ENCODE results near the gene PTPRD. TPM values are rescaled to one million over a fixed set of nuclear protein-coding genes. Genes with fewer than 3 reads are reported as not detected.

The PTPRD gene
- total RNA-seq, 2 donors from 2014 or later: 97.4 to 101 TPM

GRCh38 chr9:9041756-9042155, 1571.0 kb downstream of the PTPRD start:
- Mint-ChIP-seq H3K4me3 (no peak overlapping the region), H3K36me3 (ENCODE audit: low read depth) (no peaks in the 10 kb centered on the region), H3K4me1 (no peaks in the 10 kb centered on the region), H3K27ac (no peak overlapping the region), H3K9me3 (no peaks in the 10 kb centered on the region), H3K27me3 (ENCODE audit: insufficient read depth) (no peaks in the 10 kb centered on the region)
- Histone ChIP-seq H3K9ac (ENCODE audit: extremely low read depth, low read length, poor library complexity, severe bottlenecking) (no peak overlapping the region), H3K36me3 (ENCODE audit: control insufficient read depth, insufficient read depth, low read length) (no peaks in the 10 kb centered on the region), H3K4me1 (ENCODE audit: control insufficient read depth, insufficient read depth, low read length) (no peaks in the 10 kb centered on the region), H3K9me3 (ENCODE audit: control insufficient read depth, low read length) (no peaks in the 10 kb centered on the region), H3K27me3 (ENCODE audit: control insufficient read depth, insufficient read depth, low read length, poor library complexity, severe bottlenecking) (no peaks in the 10 kb centered on the region), H3K4me3 (ENCODE audit: low read length) (no peak overlapping the region), H3K27ac (ENCODE audit: low read depth, low read length) (no peak overlapping the region)
- DNase-seq: no peak
- WGBS, 2 experiments (ENCODE audit: insufficient coverage in 1 of 2, insufficient read length in 1 of 2): 90 to 100% methylated on average over 1 to 3 of the region's 3 CpGs
- no peak for TF ChIP-seq CTCF (conservative IDR thresholded peaks at IDR 0.05)

DNA sequence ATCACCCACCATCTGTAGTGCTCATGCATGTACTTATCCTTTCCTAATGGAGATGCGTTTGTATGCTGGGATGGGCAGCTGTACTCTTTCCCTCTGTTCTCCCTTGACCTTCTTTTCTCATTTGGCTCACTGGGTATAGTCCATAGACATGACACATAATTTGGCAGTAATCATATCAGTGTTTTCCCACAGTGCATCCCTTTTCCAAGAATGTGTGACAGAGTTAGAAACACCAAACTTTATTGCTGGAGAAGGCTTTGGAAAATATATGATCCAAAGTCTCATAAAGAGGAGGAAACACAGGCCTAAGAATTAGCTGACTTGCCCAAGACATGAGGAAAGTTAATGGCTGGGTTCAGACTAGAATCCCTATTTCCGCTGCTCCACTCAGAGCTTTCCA, 1579.8 kb downstream of the PTPRD start:
- Mint-ChIP-seq H3K4me1 (peaks cover 9% of the 10 kb centered on the region), H3K36me3 (ENCODE audit: low read depth) (no peaks in the 10 kb centered on the region), H3K27me3 (ENCODE audit: insufficient read depth) (no peaks in the 10 kb centered on the region), H3K27ac (no peak overlapping the region), H3K4me3 (no peak overlapping the region), H3K9me3 (no peaks in the 10 kb centered on the region)
- Histone ChIP-seq H3K4me3 (ENCODE audit: low read length) (no peak overlapping the region), H3K9me3 (ENCODE audit: control insufficient read depth, low read length) (no peaks in the 10 kb centered on the region), H3K4me1 (ENCODE audit: control insufficient read depth, insufficient read depth, low read length) (no peaks in the 10 kb centered on the region), H3K9ac (ENCODE audit: extremely low read depth, low read length, poor library complexity, severe bottlenecking) (no peak overlapping the region), H3K27me3 (ENCODE audit: control insufficient read depth, insufficient read depth, low read length, poor library complexity, severe bottlenecking) (no peaks in the 10 kb centered on the region), H3K27ac (ENCODE audit: low read depth, low read length) (no peak overlapping the region), H3K36me3 (ENCODE audit: control insufficient read depth, insufficient read depth, low read length) (no peaks in the 10 kb centered on the region)
- 94 to 100% methylated on average over 2 of the region's 2 CpGs for WGBS, 2 experiments (ENCODE audit: insufficient coverage in 1 of 2, insufficient read length in 1 of 2)
- TF ChIP-seq CTCF (conservative IDR thresholded peaks at IDR 0.05): no peak
- no peak for DNase-seq

DNA sequence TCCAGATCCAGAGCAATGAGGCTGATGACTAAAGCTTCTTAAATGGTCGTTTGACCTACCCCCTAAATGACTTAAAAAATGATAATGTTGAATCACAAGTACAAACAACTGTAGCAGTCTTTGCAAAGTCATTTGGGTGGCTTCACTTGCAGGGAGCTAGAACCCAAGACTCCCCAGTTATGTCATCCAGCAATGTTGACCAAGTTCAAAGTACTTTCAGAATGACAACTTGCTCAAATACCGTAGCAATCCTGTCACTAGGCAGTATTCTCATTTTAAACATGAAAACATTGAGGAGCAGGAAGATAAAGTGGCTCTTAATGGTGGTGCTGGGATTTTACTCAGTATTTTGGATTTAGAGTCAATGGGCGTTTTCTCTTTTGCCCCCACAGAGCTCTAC, 1596.2 kb downstream of the PTPRD start:
- Histone ChIP-seq H3K4me3 (ENCODE audit: low read length) (no peak overlapping the region), H3K27ac (ENCODE audit: low read depth, low read length) (no peak overlapping the region), H3K36me3 (ENCODE audit: control insufficient read depth, insufficient read depth, low read length) (no peaks in the 10 kb centered on the region), H3K4me1 (ENCODE audit: control insufficient read depth, insufficient read depth, low read length) (no peaks in the 10 kb centered on the region), H3K9ac (ENCODE audit: extremely low read depth, low read length, poor library complexity, severe bottlenecking) (no peak overlapping the region), H3K27me3 (ENCODE audit: control insufficient read depth, insufficient read depth, low read length, poor library complexity, severe bottlenecking) (no peaks in the 10 kb centered on the region), H3K9me3 (ENCODE audit: control insufficient read depth, low read length) (no peaks in the 10 kb centered on the region)
- H3K4me3 Mint-ChIP-seq: no peak overlapping the region
- H3K4me1 Mint-ChIP-seq: peaks cover 2% of the 10 kb centered on the region
- no peak overlapping the region for H3K27ac Mint-ChIP-seq
- DNase-seq: no peak
- TF ChIP-seq CTCF (conservative IDR thresholded peaks at IDR 0.05): no peak
- H3K27me3 Mint-ChIP-seq (ENCODE audit: insufficient read depth): no peaks in the 10 kb centered on the region
- no peaks in the 10 kb centered on the region for H3K36me3 Mint-ChIP-seq (ENCODE audit: low read depth)
- H3K9me3 Mint-ChIP-seq: no peaks in the 10 kb centered on the region
- WGBS, 2 experiments (ENCODE audit: insufficient coverage in 1 of 2, insufficient read length in 1 of 2): 83 to 89% methylated on average over 3 of the region's 3 CpGs

All from endodermal cell (in vitro differentiated cells).